Caki2 (cell line): Measurements from ENCODE around the gene BAX. TPM values are rescaled to one million over a fixed set of nuclear protein-coding genes. Genes with fewer than 3 reads are reported as not detected.
"Not testable (repeated sequence)": the region's sequence is repeated elsewhere in the genome, so short reads cannot be mapped to it uniquely, and the experiment has no call there.

Experiments
- DNase-seq: peaks from one replicate; pipeline ENCODE4 v3.0.0-alpha.2; 2015; ENCODE audit warnings: low read depth
- in situ Hi-C: cut with HindIII; loops from 2 replicates; pipeline ENCODE4 v1.10.0; 2016; ENCODE audit warnings: low sequenced_read_pairs, low pct_unique_long_range_greater_than_20kb, mixed read lengths
- total RNA-seq: library from RNA; depleted of rRNA; stranded (reverse); fragments of >200 nt; shearing (Covaris generic); gene quantifications from 2 replicates; pipeline ENCODE4 v1.2.3, GENCODE V29; 2014; ENCODE audit warnings: low replicate concordance; rRNA removed

The BAX gene
- 188 and 220 TPM in 2 replicates for total RNA-seq

DNA sequence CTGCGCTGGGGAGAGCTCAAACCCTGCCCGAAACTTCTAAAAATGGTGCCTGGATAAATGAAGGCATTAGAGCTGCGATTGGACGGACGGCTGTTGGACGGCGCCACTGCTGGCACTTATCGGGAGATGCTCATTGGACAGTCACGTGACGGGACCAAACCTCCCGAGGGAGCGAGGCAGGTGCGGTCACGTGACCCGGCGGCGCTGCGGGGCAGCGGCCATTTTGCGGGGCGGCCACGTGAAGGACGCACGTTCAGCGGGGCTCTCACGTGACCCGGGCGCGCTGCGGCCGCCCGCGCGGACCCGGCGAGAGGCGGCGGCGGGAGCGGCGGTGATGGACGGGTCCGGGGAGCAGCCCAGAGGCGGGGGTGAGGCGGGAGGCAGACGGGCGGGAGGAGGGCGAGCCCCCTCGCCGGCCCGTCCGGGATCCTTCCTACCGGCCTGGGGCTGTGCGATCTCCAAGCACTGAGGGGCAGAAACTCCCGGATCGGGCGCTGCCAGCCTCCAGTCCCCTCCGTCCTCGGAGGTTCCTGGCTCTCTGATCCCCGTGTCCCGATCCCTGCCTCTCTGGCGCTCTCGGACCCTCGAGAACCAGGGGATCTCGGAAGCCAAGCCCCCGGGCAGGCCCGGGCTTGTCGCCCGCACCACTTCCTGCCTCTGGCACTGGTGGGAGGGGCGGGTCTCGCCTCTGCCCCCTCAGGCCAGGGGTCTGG, at the start of gene BAX:
BAX (plus strand) TSS at position 281 of the 713 bp plus-strand sequence; CDS start at position 335, 54 bp downstream.
- in situ Hi-C loops = no loop called here
- peak; percentile 96 for DNase-seq

DNA sequence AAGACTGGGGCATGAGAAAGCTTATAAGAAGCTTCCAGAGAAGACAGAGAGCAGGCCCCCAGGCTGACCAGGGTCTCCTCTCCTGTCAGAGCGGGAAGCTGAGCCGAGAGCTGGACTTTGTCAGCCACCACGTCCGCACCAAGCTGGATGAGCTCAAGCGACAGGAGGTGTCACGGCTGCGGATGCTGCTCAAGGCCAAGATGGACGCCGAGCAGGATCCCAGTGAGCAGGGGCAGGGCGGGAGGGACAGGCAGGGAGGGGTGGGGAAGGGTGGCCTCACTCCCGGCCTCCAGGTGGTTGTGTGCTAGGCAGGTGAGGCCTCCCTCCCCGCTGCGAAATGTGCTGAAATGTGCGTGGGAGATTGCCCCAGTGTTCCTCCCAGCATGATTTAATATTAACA, 49.0 kb upstream of the BAX start:
- in situ Hi-C loops = no loop called here
- no peak for DNase-seq

DNA sequence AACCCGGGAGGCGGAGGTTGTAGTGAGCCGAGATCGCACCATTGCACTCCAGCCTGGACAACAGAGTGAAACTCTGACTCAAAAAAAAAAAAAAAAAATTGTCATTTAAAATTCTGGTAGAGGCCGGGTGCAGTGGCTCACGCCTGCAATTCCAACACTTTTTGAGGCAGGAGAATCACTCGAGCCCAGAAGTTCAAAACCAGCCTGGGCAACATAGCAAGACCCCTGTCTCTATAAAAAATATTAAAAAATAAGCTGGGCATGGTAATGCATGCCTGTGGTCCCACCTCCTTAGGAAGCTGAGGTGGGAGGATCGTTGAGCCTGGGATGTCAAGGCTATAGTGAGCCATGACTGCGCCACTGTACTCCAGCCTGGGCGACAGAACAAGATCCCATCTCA, 48.4 kb upstream of the BAX start:
- no peak for DNase-seq
- in situ Hi-C loops = no loop called here

DNA sequence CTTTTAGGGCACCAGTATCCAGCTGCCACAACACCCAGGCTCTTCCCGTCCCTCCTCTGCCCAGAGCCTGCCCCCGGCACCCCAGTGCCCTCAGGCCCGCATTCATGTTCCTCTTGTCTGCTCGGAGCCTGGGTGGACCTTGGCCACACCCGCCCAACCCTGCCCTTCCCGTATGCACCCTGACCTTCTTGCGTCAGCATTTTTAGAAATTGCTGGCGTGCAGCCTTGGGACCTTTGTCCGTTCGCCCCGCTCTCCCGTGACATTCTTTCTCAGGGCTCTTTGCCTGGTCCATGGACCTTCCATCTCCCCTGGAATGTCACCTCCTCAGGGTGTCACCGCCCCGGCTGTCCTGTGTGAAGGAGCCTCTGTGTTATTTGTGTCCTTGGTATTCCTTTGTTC, 47.0 kb upstream of the BAX start:
- in situ Hi-C loops = no loop called here
- DNase-seq = no peak

DNA sequence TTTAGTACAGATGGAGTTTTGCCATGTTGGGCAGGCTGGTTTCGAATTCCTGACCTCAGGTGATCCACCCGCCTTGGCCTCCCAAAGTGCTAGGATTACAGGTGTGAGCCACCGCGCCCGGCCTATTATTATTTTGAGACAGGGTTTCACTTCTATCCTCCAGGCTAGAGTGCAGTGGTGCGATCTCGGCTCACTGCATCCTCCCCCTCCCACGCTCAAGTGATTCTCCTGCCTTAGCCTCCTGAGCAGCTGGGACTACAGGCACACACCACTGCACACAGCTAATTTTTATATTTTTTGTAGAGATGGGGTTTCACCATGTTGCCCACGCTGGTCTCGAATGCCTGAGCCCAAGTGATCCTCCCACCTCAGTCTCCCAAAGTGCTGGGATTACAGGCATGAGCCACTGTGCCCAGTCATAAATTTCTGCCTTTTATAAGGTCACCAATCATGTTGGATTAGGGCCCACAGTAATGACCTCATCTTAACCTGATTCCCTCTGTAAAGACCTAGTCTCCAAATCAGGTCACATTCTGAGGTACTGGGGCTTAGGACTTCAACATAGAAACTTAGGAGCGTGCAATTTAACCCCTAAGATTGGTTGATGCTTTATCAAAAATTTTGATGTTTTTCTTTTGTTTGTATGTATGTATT, 45.1 kb upstream of the BAX start:
- in situ Hi-C loops, DNase-seq: not testable (repeated sequence)

DNA sequence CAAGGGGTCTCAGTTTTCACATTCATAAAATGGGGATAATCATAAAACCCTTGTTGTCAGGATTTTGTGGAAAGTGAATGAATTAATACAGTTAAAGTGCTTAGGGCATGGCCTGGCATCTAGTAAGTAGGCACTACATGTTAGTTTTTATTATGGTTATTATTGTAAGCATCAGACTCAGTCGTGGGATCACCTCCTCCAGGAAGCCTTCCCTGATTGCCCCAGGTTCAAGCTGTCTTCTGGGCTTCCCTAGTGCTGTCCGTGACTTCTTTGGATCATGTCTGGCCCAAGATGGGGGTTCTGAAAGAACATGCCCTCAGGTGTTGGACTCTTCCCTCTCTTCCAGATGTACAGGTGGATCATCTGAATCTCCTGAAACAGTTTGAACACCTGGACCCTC, 43.9 kb upstream of the BAX start:
- in situ Hi-C loops = no loop called here
- no peak for DNase-seq

DNA sequence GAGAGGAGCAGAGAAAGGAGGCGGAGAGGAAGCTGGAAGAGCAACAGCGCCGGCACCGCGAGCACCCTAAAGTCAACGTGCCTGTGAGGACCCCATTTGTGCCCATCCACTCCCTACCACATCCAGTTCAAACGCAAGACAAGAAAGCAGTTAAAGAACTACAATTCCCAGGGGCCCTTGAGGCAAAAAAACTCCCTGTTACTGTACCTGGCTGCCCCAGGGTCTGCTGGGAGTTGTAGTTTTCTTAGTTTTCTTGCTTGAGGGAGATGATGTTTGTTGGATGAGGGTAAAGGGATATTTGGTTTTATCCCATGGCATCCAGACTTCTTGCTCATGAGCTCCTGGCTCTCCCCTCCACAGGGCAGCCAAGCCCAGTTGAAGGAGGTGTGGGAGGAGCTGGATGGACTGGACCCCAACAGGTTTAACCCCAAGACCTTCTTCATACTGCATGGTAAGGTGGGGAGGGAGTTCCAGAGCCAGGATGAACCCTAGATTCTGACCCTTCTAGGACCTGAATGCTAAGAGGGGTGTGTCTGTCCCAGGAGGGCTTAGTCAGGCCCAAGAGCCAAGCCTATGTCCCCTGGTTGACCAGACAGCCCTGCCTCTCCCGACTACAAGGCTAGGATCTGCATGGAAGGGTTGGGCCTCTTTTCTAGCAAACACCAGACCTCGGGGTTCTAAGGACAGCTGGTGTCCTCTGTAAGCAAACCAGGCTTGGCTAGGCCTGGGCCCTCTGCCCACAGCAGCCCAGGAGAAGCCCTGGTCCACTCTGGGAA, 41.4 kb upstream of the BAX start:
- in situ Hi-C loops = no loop called here
- no peak for DNase-seq

DNA sequence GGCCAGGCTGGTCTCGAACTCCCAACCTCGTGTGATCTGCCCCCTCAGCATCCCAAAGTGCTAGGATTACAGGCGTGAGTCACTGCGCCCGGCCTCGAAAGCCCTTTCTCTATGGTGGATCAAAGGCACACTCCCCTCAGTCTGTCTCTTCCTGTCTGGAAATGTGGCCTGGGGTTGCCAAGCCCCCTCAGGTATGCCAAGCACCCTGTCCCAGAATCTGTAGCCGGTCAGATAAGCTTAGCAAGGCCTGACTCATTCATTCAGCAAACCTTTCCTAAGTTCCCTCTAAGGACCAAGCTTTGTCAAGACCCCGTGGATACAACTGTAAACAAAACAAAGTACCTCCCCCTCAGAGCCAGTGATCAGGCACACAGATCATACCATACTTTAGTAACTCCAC, 40.5 kb upstream of the BAX start:
- in situ Hi-C loops = no loop called here
- no peak for DNase-seq

DNA sequence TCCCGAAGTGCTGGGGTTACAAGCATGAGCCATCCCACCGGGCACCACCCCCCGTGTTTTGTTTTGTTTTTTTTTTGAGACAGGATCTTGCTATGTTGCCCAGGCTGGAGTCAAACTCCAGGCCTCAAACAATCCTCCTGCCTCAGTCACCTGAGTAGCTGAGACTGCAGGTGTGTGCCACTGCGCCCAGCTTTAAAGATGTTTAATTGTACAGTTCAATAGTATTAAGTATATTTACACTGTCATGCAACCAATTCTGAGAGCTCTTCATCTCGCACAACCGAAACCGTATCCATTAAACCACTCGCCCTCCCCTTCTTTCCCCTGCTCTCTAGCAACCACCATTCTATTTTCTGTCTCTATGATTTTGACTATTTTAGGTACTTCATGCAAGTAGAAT, 38.9 kb upstream of the BAX start:
- DNase-seq = no peak
- in situ Hi-C loops = no loop called here

DNA sequence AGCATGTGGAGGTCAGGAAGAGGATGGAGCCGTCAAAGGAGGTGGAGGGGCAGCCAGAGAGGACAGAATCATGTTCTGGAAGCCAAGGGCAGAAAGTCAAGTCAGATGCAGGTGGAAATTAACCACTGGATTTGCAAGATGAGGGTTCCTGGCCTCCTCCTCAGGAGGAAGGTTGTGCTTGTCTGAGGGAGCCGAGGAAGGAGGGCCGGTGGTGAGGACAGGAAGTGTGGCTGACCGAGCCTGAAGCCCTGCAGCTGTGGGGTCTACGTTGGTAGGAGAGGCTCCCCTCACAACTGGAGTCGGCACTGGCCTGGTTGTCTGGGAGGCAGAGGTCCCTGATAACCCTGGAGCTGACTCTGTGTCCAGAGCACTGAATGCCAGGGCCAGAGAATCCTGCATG, 36.6 kb upstream of the BAX start:
- in situ Hi-C loops = no loop called here
- no peak for DNase-seq

DNA sequence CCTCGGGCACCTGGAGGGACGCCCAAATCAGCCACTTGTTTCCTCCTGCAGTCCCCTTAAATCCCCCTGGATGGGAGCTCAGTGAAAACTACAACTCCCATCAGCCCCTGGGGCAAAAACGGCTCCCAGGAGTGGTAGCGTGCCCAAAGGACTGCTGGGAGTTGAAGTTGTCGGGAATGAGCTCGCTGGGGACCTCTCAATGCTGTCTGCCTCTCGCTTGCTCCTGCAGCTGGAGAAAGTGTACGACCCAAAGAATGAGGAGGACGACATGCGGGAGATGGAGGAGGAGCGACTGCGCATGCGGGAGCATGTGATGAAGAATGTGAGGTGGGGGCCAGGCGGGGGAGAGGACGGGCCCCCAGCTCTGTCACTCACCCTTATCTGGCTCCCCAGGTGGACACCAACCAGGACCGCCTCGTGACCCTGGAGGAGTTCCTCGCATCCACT, 35.9 kb upstream of the BAX start:
- DNase-seq = no peak
- in situ Hi-C loops = no loop called here

DNA sequence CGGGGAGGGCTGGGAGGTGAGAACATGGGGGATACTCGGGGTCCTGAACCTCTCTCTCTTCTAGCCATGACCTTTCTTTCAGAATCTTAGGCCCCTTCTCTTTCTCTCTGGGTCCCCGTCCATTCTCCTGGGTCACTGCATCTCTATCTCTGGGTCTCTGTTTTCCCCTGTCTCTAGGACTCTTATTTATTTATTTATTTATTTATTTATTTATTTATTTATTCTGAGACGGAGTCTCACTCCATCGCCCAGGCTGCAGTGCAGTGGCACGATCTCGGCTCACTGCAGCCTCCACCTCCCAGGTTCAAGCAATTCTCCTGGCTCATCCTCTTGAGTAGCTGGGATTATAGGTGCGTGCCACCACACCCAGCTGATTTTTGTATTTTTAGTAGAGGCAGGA, 35.4 kb upstream of the BAX start:
- DNase-seq, in situ Hi-C loops: not testable (repeated sequence)

DNA sequence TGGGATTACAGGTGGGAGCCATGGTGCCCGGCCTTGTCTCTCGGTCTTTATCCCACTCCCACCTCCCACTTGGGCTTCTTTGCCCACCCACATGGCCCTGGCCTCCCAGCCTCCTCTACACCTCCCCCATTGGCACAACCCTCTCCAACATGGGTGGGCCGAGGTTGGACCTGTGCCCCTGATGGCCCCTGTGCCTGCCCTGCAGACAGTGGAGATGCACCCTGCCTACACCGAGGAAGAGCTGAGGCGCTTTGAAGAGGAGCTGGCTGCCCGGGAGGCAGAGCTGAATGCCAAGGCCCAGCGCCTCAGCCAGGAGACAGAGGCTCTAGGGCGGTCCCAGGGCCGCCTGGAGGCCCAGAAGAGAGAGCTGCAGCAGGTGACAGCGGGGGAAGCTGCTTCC, 33.7 kb upstream of the BAX start:
- no peak for DNase-seq
- in situ Hi-C loops = no loop called here

DNA sequence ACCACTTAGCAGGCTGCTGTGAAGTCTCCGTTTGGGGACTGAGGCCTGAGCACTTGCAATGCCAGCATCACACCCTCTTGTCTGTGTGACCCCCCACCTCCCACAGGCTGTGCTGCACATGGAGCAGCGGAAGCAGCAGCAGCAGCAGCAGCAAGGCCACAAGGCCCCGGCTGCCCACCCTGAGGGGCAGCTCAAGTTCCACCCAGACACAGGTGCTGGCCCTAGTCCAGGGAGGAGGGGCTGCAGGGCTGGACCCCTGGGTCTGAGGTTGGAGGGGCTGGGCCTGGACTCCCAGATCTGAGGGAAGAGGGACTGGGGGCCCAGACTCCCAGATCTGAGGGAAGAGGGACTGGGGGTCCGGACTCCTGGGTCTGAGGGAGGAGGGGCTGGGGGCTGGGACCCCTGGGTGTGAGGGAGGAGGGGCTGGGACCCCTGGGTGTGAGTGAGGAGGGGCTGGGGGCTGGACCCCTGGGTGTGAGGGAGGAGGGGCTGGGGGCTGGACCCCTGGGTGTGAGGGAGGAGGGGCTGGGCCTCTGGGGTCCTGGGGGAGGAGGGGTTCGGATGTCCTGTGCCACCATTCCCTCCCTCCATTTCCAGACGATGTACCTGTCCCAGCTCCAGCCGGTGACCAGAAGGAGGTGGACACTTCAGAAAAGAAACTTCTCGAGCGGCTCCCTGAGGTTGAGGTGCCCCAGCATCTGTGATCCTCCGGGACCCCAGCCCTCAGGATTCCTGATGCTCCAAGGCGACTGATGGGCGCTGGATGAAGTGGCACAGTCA, 32.8 kb upstream of the BAX start:
- no peak for DNase-seq
- in situ Hi-C loops = no loop called here

DNA sequence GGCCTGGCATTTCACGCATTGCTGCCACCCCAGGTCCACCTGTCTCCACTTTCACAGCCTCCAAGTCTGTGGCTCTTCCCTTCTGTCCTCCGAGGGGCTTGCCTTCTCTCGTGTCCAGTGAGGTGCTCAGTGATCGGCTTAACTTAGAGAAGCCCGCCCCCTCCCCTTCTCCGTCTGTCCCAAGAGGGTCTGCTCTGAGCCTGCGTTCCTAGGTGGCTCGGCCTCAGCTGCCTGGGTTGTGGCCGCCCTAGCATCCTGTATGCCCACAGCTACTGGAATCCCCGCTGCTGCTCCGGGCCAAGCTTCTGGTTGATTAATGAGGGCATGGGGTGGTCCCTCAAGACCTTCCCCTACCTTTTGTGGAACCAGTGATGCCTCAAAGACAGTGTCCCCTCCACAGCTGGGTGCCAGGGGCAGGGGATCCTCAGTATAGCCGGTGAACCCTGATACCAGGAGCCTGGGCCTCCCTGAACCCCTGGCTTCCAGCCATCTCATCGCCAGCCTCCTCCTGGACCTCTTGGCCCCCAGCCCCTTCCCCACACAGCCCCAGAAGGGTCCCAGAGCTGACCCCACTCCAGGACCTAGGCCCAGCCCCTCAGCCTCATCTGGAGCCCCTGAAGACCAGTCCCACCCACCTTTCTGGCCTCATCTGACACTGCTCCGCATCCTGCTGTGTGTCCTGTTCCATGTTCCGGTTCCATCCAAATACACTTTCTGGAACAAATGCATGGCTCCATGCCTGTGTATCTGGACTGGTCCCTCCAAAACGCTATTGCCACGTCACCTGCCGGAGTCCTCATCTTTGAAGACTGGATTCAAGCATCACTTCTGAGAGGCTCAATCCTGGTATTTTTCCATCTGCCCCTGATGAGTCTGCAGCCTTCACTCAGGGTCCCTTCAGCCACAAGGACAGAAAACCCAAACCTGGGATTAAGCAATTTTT, 31.9 kb upstream of the BAX start:
- in situ Hi-C loops = no loop called here
- DNase-seq = no peak

DNA sequence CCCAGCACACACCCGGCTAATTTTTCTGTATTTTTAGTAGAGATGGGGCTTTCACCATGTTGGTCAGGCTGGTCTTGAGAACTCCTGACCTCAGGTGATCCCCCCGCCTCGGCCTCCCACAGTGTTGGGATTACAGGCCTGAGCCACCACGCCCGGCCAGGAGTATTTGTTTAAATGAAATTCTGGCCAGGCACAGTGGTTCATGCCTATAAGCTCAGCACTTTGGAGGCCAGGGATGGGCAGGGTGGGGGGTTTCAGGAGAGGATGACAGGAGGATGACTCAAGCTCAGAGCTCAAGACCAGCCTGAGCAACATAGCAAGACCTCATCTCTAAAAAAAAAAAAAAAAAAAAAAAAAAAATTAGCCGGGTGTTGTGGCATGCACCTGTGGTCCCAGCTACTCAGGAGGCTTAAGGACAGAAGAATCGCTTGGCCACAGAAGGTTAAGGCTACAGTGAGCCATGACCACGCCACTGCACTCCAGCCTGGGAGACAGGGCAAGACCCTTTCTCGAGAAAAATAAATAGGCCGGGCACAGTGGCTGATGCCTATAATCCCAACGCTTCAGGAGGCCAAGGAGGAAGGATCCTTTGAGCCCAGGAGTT, 29.3 kb upstream of the BAX start:
- peak; percentile 84 for DNase-seq
- in situ Hi-C loops = no loop called here

DNA sequence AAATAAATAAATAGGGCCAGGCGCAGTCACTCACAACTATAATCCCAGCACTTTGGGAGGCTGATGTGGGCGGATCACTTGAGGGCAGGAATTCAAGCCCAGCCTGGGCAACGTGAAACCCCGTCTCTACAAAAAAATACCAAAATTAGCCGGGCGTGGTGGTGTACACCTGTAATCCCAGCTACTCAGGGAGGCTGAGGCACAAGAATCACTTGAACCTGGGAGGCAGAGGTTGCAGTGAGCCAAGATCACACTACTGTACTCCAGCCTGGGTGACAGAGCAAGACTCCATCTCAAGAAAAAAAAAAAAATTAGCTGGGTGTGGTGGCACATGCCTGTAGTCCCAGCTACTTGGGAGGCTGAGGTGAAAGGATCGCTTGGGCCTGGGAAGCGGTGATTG, 28.8 kb upstream of the BAX start:
- in situ Hi-C loops, DNase-seq: not testable (repeated sequence)
